DND-41 (cell line): Measurements from ENCODE around the gene KLHL36.

ENCODE experiments used
- EZH2 ChIP-seq: IDR thresholded peaks from 3 replicates; pipeline ENCODE4 v1.6.1; 2012; ENCODE audit warnings: borderline replicate concordance, low read depth, mild to moderate bottlenecking, moderate library complexity, low read length, inconsistent platforms; ENCODE audit not compliant: severe bottlenecking
- TF ChIP-seq, protein P1 (sequence below): IDR thresholded peaks from 2 replicates; pipeline ENCODE4 v1.5.1; 2012; ENCODE audit warnings: borderline replicate concordance, low read length, moderate library complexity, mild to moderate bottlenecking; ENCODE audit not compliant: poor library complexity, severe bottlenecking; ENCODE audit errors: extremely low read depth

- TF ChIP-seq, protein P1, sequence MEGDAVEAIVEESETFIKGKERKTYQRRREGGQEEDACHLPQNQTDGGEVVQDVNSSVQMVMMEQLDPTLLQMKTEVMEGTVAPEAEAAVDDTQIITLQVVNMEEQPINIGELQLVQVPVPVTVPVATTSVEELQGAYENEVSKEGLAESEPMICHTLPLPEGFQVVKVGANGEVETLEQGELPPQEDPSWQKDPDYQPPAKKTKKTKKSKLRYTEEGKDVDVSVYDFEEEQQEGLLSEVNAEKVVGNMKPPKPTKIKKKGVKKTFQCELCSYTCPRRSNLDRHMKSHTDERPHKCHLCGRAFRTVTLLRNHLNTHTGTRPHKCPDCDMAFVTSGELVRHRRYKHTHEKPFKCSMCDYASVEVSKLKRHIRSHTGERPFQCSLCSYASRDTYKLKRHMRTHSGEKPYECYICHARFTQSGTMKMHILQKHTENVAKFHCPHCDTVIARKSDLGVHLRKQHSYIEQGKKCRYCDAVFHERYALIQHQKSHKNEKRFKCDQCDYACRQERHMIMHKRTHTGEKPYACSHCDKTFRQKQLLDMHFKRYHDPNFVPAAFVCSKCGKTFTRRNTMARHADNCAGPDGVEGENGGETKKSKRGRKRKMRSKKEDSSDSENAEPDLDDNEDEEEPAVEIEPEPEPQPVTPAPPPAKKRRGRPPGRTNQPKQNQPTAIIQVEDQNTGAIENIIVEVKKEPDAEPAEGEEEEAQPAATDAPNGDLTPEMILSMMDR = no peak
- TF ChIP-seq EZH2 = no peak
Measured at GRCh38 chr16:84687715-84688114, 39.4 kb downstream of the KLHL36 start.
